Midbrain (tissue), 1 donor: Measurements from ENCODE around the gene XXYLT1.
A peak's percentile ranks its signal among the peaks of the same experiment; 100 is the strongest.
"Not testable (repeated sequence)": the region's sequence is repeated elsewhere in the genome, so short reads cannot be mapped to it uniquely, and the experiment has no call there.

Experiments
- DNase-seq: peaks from one replicate; lab custom pipeline; 2025; lab: John Stamatoyannopoulos, UW

The XXYLT1 gene

GRCh38 chr3:195207731-195208130 lies 63.2 kb downstream of the XXYLT1 start:
- DNase-seq = no peak

GRCh38 chr3:195207056-195207455 lies 63.9 kb downstream of the XXYLT1 start:
- no peak for DNase-seq

GRCh38 chr3:195204360-195205163 lies 66.4 kb downstream of the XXYLT1 start:
- no peak for DNase-seq

GRCh38 chr3:195203606-195204005 lies 67.4 kb downstream of the XXYLT1 start:
- DNase-seq = no peak

DNA sequence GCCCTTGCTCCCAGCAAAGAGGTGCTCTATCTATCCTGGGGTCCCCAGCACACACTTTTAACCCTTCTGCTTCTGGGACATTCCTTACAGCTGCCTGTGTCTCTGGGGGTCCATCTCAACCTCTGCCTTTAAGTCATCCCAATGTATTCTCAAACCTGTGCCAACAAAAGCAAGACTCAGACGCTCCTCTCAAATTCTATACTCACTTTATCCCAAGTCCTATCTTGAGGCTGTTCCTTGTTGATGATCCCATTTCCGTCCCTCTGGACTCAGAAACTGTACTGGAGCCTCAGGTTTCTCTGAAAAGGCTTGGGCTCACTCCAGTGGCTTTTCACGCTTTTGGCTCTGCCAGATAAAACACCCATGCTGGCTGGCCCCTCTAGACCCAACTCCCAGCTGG lies 69.7 kb downstream of the XXYLT1 start:
- DNase-seq = no peak

GRCh38 chr3:195200010-195200822 lies 70.7 kb downstream of the XXYLT1 start:
- no peak for DNase-seq

- DNase-seq = no peak
Measured at GRCh38 chr3:195198426-195199346, 72.3 kb downstream of the XXYLT1 start.

GRCh38 chr3:195197765-195198425 lies 73.1 kb downstream of the XXYLT1 start:
- DNase-seq = no peak

GRCh38 chr3:195196266-195196665 lies 74.7 kb downstream of the XXYLT1 start:
- no peak for DNase-seq

DNA sequence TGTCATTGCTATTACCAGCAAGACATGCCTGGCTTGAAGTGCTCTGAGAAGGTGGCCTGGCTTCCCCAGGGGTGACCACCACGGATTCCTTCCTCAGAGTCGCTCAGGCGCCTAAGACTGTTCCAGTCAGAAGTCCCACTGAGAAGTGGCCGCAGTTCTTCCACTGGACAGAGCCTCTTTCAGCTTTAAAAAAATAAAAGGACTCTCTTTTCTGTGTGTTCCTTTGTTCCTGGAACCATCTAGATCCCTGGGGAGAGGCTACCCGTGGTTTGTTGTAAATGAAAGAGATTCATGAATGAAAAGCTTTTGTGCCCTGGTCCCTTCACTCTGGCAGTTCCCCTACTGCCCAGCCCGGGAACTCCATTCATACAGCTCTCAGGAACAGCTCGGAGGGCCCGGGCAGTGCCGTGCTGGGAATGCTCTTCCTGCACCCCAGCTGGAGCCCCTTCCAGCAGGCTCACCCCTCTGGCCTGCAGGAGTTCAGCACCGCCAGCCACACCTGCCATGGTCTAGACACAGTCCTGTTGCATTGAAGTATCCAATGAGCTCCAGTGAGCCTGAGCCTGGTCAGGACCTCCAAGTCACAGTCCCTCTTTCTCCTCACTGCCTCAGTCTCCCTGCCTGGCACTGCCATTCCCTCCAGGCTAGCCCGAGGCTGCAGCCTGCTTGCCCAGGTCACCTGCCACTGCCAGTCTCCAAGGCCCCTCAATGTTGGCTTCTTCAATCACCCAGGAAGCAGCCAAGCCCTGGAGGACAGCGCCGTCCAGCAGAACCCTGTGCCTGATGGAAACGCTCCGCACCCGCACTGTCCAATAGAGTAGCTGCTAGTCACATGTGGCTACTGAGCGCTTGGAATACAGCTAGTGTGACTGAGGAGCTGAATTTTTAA lies 75.4 kb downstream of the XXYLT1 start:
- peak; percentile 87 for DNase-seq

DNA sequence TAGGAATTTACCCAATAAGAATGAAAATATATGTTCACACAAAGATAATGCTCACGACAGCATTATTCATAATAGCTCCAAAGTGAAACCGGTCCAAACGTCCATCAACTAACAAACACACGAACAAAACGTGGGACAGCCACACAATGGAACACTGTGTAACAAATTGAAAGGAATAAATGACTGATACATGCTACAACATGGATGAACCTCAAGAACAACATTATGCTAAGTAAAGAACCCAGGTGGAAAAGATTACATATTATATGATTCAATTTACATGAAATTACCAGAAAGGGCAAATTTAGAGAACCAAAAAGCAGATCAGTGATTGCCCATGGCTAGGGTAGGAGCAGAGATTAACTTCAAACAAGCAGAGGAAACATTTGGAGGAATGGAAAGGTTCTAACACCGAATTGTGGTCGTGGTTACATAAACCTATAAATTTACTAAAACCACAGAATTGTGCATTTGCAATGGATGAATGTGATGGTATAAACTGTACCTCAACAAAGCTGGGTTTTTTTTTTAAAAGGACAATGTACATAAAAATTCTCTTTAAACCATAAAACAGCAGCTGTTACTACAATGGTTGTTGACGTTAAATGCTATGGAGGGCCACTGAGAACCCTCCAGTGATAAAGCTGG lies 76.3 kb downstream of the XXYLT1 start:
- no peak for DNase-seq

DNA sequence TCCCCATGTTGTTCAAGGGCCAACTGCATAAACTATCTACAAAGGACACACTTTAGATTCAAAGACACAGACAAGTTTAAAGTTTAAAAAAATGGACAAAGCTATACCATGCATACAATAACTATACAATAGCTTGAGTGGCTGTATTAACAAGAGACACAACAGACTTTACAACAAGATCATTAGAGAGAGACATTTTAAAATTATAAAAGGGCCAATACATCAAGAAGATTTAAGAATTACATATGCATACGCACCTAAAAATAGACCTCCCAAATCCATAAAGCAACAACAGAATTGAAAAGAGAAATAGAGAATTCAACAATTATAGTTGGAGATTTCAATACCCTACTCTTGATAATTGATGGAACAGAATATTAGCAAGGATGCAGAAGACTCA lies 79.4 kb downstream of the XXYLT1 start:
- no peak for DNase-seq

DNA sequence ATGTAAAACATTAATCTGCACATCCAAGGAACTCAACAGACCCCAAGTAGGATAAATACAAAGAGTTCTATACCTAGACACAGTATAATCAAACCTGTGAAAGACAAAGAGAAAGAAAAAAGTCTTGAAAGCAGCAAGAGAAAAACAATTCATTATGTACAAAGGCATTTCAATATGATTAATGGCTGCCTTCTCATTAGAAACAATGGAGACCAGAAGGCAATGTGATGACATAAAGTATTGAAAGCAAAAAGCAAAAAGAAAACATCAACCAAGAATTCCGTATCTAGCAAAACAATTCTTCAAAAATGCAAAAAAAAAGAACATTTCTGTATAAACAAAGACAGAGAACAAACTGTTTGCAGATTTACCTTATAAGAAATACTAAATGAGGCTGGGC lies 81.1 kb downstream of the XXYLT1 start:
- DNase-seq = no peak

DNA sequence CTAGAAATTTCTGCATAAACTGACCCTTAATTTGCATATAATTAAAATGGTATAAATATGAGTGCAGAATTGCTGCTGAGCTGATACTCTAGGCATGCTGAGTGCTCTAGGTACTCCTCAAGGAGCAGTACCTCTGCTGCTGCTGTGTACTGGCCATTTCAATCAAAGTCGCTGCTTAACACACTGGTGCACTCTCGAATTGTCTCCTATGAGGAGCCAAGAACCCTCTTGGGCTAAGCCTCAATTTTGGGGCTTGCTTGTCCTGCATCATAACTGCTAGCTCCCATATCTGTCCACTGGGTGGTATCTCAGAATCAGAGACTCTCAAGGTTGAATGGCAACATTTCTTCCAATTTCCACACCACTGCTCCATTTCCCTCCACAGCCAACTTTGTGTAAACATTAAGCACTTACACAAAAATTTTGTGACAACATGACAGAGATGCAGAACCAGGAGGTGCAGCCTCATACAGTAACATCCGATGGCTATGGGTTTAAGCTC lies 82.5 kb downstream of the XXYLT1 start:
- no peak for DNase-seq

DNA sequence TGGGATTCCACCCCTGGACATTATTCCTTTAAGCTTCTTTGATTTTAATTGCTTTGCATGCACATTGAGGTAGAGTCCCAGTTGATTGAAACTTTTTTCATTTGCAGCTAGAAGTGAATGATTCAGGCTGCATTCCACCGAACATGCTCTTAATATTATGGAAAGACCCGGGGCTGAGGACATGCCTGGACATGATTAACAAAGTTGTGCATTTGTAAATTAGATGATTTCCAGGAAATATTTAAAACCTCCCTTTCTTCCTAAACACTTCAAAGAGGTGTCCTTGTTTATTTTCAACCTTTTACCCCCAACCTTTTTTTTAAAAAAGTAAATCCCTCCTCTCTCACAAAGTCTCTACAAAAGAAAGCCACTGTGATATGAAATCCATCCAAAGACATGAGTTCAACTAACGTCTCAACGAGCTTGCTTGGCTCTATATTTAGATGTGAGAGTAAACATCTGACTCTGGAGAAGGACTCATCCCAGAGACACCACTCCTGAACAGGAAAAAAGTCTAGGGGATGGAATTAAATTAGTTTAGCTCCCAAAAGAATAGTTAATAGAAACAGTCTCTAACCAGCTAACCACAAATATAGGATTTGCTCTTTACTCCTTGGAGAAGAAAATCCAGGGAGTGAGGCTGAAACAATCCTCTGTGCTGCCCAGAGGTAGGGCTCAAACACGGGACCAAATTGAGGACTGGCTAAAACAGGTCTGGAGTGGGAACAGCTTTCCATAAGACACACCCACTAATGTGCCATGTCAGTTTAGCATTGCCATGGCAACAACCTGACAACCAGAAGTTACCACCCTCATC lies 83.1 kb downstream of the XXYLT1 start:
- DNase-seq = no peak

- not testable (repeated sequence) for DNase-seq
Measured at GRCh38 chr3:195186710-195187047, 84.3 kb downstream of the XXYLT1 start.

DNA sequence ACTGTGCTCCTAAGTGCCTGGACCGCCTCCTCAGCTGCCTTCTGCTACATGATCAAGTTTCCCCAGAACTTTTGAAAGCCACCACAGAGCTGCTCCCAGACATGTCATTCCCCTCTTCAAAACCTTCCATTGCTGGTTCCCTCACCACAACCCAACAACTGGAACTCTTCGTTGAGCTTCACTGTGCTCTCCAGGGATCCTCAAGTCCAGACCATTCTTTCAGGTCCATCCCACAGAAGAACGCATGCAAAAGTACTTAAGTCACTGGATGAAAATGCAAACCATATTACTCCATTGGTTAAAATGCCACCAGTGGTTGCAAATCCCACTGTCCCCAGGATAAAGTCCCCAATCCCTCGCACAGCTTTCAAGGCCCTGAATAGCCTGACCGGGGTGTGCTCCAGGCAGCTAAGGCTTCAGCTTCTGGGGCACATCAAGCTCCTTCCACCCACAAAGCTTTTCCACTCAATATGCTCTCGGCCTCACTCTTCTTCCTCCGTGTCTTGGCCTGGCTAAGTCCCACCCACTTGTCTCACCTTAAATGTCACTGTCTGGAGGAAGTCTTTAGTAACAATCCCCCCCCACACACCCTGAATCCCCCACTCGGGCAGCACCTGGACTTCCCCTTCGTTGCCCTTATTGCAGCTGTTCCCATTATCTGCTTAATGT lies 84.8 kb downstream of the XXYLT1 start:
- no peak for DNase-seq

GRCh38 chr3:195185583-195185982 lies 85.4 kb downstream of the XXYLT1 start:
- DNase-seq = no peak
